HG03045 (cell line): ENCODE results near the gene DDC.

Source experiments
- ATAC-seq: cut with Tn5 transposase; IDR thresholded peaks from one replicate; pipeline ENCODE4 v1.9.1; 2021; ENCODE audit warnings: mild to moderate bottlenecking, moderate library complexity; ENCODE audit not compliant: unreplicated experiment

DDC gene

DNA sequence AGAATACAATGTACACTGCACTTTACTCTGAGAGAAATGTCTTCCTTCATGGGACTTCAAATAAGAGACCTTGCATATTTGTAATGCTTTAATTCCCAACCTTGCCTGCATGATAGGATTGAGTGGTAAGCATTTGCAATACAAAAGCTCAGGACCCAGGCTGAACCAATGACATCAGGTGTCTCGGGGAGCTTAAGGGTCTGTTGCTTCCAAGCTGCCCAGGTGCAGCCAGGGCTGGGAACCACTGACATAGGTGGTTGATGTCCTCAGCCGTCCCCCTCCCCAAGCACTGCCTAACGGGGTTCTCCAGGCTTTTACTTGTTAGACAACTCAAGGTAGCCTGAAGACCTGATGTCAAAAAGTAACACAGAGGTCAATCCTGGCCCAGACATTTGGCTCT is 144.2 kb downstream of the DDC start:
- ATAC-seq: no peak

DNA sequence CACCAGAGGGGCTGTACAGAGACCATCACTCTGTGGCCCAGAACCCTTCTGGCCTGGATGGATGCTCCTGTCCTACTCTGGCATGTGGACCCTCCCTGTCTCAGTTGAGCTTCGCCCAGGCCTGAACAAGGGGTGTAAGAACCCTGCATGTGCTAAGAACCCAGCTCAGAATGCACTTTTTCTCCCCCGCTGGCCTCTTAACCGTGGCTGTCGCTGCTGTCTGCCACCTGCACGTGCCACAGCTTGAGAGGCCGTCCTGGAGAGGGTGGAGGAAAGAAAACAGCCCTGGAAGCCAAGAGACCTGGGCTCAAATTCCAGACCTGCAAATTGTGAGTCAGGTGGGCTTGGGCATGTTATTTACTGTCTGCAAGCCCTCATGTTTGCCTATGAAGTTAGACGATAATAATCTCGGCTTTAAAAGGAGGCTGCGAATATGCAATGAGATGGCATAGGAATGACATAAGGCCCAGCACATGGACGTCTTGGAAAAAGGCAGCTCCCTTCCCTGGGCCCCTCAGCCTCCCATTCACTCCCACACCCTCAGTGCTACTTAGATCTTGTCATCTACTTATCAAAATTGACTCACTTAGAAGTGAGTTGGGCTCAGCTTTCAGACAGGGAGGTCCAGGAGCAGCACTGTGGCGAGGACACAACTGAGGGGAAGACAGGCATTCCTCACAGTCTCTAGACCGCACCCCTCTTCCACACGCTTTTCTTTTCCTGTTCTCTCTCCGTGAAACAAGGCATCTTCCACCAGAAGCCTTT is 146.5 kb downstream of the DDC start:
- no peak for ATAC-seq

DNA sequence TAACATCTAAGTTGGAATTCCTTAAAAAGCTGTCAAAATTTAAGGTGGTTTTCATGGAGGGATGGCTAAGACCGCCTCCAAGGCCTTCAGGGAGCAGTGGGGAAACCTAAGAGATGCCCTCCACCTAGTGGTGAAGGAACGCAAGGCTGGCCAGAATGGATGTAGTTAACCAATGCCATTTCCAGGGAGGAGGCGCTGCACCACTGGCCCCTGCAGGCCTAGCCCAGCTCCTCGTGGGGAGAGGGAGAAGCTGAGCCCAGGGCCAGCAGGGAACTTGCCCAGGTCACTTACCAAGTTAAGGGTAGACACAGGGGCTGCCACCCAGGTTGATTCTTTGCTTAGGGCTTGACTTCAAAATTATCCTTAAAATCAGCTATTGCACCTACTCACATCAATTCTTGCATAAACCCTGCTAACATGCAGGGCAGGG is 147.1 kb downstream of the DDC start:
- peak; percentile 89 for ATAC-seq

DNA sequence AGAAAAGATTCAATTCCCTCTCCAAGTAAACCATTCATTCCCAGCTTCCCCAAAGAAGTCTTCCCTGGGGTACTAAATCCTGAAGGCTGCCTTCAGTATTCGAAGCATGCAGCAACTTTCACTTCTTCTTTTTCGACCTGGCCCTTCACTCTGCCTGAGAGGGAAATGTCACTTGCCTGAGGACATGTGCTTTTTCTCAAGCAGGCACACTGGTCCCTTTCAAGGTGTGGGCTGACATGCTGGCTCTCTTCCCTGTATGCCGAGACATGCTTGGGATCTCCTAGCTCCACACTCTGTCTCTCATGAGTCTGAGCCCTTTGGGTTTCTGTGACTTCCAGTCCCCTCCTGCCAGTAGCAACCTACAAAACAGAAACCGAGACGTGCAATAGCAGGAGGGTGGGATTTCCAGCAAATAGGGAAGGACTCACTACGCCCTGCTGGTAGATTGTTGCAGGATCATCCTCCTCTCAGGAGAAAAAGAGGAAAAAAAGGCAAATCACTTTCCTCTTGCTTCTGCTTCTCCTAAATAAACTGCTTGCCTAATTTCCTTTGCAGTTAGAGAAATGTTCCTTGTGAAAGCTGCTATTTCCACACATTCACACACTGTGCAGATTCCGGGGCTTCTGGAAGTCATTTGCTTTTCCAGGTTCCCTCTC is 148.6 kb downstream of the DDC start:
- ATAC-seq: peak; percentile 67

DNA sequence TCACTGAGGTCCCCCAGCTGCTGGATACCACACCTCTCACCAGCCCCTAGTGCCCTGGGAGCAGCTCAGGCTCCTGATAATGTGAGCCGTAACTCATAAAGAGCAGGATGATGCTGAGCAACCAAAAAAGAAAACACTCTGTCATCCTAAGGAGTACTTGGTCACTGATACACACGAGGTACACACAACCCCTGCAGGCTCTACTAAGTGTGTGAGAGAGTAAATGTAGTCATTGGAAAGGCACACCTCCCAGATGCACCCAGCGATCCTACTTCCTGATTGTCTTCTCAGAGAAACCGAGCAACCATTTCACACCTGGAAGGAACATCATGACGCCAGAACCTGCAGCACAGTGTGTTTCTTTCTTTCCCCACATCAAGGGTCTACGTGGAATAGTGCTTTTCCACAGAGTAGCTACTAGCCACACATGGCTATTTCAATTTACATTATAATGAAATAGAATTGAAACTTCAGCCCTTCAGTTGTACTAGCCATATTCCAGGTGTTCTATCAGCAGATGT is 149.3 kb downstream of the DDC start:
- ATAC-seq: no peak

DNA sequence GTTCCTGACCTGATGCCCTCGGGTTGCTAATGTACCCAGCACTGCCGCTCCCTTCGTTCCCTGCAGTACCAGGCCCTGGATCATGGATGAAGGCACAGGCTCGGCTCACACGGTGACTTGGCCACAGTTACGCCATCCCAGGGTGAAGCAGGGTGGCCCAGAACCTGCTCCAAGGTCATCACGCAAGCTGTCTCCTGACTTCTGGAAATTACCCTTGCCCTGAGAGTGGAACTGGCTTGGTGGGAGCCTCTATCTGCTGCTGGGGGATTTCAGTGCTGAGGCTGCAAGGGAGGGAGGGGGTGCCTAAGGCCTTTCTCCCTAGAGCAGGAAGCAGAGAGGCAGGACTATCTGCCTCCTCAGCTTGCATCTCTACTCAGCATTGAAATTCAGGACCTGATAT is 151.6 kb downstream of the DDC start:
- no peak for ATAC-seq

DNA sequence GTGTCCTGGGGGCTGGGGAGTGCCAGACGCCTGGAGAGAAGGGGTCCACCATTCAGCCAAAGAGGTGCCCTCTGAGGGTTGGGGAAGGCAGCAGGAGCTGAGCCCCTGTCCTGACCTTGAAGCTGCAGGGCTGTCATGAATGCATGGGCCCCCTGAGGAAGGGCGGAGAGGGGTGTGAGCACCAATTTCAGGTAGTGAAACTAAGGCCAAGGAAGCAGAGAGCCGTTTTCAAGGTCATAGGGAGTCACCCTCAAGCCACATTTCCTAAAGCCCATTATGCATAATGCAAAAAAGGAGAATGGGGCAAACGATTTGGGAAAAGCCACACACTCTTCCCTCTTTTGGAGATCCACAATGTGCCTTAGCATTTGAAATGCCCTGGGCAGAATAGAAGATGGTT is 152.2 kb downstream of the DDC start:
- no peak for ATAC-seq

- peak; percentile 30 for ATAC-seq
These were observed 153.9 kb downstream of the DDC start for GRCh38 chr7:50411332-50411731.

DNA sequence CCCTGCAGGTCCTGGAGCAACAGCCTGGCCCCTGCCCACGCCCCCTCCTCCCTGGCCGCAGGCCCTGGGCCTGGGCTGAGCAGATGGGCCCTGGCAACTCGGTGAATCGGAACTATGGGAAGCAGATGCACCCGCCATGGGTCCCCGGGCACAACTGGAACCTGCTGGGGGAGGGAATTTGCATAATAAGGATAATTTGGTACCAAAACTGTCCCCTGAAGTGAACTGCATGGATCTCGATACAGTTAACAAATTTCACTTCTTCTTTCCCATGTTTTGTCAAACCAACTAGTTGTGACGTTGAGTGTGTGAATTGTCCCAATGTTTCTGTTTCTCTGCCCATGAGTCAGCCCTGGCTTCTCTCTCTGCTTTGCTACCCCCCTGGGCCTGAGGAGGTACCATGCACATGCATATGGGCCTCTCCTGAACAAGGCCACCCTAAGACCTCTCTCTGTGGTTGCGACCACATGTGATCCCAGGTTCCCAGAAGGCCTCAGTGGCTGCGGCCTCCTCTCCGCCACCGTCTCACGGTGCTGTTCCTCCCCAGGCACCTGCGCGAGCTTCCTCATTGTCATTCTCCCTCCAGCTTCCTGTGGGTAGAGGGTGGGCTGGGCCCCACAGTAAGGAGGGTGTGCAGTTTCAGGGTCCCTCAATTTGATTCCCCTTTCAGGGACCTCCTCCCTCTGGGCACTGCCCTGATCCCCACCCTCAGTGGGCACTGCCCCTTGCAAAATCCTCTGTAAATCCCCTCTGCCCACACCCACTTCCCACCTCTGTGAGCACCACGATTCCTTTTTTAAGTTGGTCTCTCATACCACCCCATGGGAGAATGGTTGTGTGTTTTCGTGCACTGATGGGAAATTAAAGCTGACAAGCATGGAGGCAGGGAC is 155.1 kb downstream of the DDC start:
- peak; percentile 58 for ATAC-seq
